Chondrocyte (in vitro differentiated cells): Measurements from ENCODE around the gene PBX3. TPM values are rescaled to one million over a fixed set of nuclear protein-coding genes. Genes with fewer than 3 reads are reported as not detected.
A peak's percentile ranks its signal among the peaks of the same experiment; 100 is the strongest.

Source experiments
- DNase-seq: peaks from one replicate; pipeline ENCODE4 v3.0.0; 2021; ENCODE audit warnings: mixed read lengths, low spot score
- H3K27ac Mint-ChIP-seq: one replicate; pipeline ENCODE4 v1.8.0; 2021; ENCODE audit warnings: mild to moderate bottlenecking, moderate library complexity, mixed read lengths; ENCODE audit not compliant: unreplicated experiment
- H3K27me3 Mint-ChIP-seq: 2 replicates; pipeline ENCODE4 v1.8.0; 2021; ENCODE audit warnings: low read depth, mixed read lengths
- H3K36me3 Mint-ChIP-seq: 2 replicates; pipeline ENCODE4 v1.8.0; 2021; ENCODE audit warnings: low read depth, mixed read lengths
- H3K4me1 Mint-ChIP-seq: 2 replicates; pipeline ENCODE4 v1.8.0; 2021; ENCODE audit warnings: low read depth, mild to moderate bottlenecking, mixed read lengths
- H3K4me3 Mint-ChIP-seq: one replicate; pipeline ENCODE4 v1.8.0; 2021; ENCODE audit warnings: mild to moderate bottlenecking, moderate library complexity, mixed read lengths; ENCODE audit not compliant: unreplicated experiment
- H3K9me3 Mint-ChIP-seq: 2 replicates; pipeline ENCODE4 v1.8.0; 2021; ENCODE audit warnings: low read depth, mixed read lengths
- CTCF ChIP-seq: fragments of 200-600 bp; sonication (generic); IDR thresholded peaks from 2 replicates; pipeline ENCODE4 v1.5.0; 2021; ENCODE audit warnings: antibody characterized with exemption, mild to moderate bottlenecking, moderate library complexity
- total RNA-seq: library from RNA; stranded (reverse); gene quantifications from 3 replicates; pipeline ENCODE4 v1.2.1, GENCODE V29; 2021

The PBX3 gene
- total RNA-seq, 1 donor from 2014 or later, result 24.1 TPM

- peaks cover 9% of the 10 kb centered on the region for H3K4me1 Mint-ChIP-seq
- no peak for DNase-seq
- no peak overlapping the region for H3K4me3 Mint-ChIP-seq
- no peaks in the 10 kb centered on the region for H3K36me3 Mint-ChIP-seq
- H3K9me3 Mint-ChIP-seq, result no peaks in the 10 kb centered on the region
- no peaks in the 10 kb centered on the region for H3K27me3 Mint-ChIP-seq
- TF ChIP-seq CTCF, result no peak
- H3K27ac Mint-ChIP-seq, result no peak overlapping the region
These were observed 179.8 kb downstream of the PBX3 start for GRCh38 chr9:125926936-125927335.

GRCh38 chr9:125929846-125930245, 182.7 kb downstream of the PBX3 start:
- H3K9me3 Mint-ChIP-seq, result no peaks in the 10 kb centered on the region
- DNase-seq, result no peak
- peaks cover 17% of the 10 kb centered on the region for H3K4me1 Mint-ChIP-seq
- no peaks in the 10 kb centered on the region for H3K36me3 Mint-ChIP-seq
- TF ChIP-seq CTCF, result no peak
- no peak overlapping the region for H3K4me3 Mint-ChIP-seq
- H3K27me3 Mint-ChIP-seq, result no peaks in the 10 kb centered on the region
- H3K27ac Mint-ChIP-seq, result no peak overlapping the region

- H3K36me3 Mint-ChIP-seq, result no peaks in the 10 kb centered on the region
- TF ChIP-seq CTCF, result no peak
- H3K4me3 Mint-ChIP-seq, result no peak overlapping the region
- no peak for DNase-seq
- no peaks in the 10 kb centered on the region for H3K9me3 Mint-ChIP-seq
- H3K27me3 Mint-ChIP-seq, result no peaks in the 10 kb centered on the region
- peaks cover 17% of the 10 kb centered on the region for H3K4me1 Mint-ChIP-seq
- H3K27ac Mint-ChIP-seq, result peak overlapping the region; percentile 92
These were observed 184.0 kb downstream of the PBX3 start for GRCh38 chr9:125931211-125931610.

- Mint-ChIP-seq H3K9me3 (no peaks in the 10 kb centered on the region), H3K4me3 (no peak overlapping the region), H3K27me3 (no peaks in the 10 kb centered on the region), H3K4me1 (peaks cover 17% of the 10 kb centered on the region), H3K27ac (peak overlapping the region; percentile 92), H3K36me3 (no peaks in the 10 kb centered on the region)
- no peak for DNase-seq
- TF ChIP-seq CTCF, result no peak
These were observed 184.8 kb downstream of the PBX3 start for GRCh38 chr9:125932012-125932411.

GRCh38 chr9:125932746-125933455, 185.7 kb downstream of the PBX3 start:
- no peak for DNase-seq
- Mint-ChIP-seq H3K27me3 (no peaks in the 10 kb centered on the region), H3K4me1 (peaks cover 17% of the 10 kb centered on the region), H3K36me3 (no peaks in the 10 kb centered on the region), H3K4me3 (no peak overlapping the region), H3K9me3 (no peaks in the 10 kb centered on the region), H3K27ac (peak overlapping the region; percentile 92)
- TF ChIP-seq CTCF, result no peak
